HG03139 (cell line): ENCODE results near the gene PAK3.

Experiments used
- ATAC-seq: cut with Tn5 transposase; IDR thresholded peaks from one replicate; pipeline ENCODE4 v1.9.1; 2021; ENCODE audit not compliant: unreplicated experiment

PAK3 gene

GRCh38 chrX:111259559-111259958 is 163.6 kb downstream of the PAK3 start:
- ATAC-seq: no peak

- ATAC-seq: no peak
These were observed 164.5 kb downstream of the PAK3 start for GRCh38 chrX:111260451-111260850.

- no peak for ATAC-seq
These were observed 166.1 kb downstream of the PAK3 start for GRCh38 chrX:111262086-111262485.

GRCh38 chrX:111264385-111264784 is 168.4 kb downstream of the PAK3 start:
- ATAC-seq: no peak

- ATAC-seq: no peak
These were observed 169.5 kb downstream of the PAK3 start for GRCh38 chrX:111265486-111265885.

GRCh38 chrX:111268506-111268905 is 172.5 kb downstream of the PAK3 start:
- ATAC-seq: no peak

- no peak for ATAC-seq
These were observed 174.3 kb downstream of the PAK3 start, which contains the start of gene CAPN6 for GRCh38 chrX:111270339-111270738. TSS of gene CAPN6 (minus strand) at chrX:111270483. CDS start at chrX:111263936, 6,547 bp downstream.
